HG03378 (cell line): ENCODE measurements around the gene MLXIPL.
"Not testable (repeated sequence)": the region's sequence is repeated elsewhere in the genome, so short reads cannot be mapped to it uniquely, and the experiment has no call there.

Experiments
- ATAC-seq: cut with Tn5 transposase; IDR thresholded peaks from one replicate; pipeline ENCODE4 v1.9.1; 2021; ENCODE audit warnings: mild to moderate bottlenecking, moderate library complexity; ENCODE audit not compliant: unreplicated experiment

MLXIPL gene

DNA sequence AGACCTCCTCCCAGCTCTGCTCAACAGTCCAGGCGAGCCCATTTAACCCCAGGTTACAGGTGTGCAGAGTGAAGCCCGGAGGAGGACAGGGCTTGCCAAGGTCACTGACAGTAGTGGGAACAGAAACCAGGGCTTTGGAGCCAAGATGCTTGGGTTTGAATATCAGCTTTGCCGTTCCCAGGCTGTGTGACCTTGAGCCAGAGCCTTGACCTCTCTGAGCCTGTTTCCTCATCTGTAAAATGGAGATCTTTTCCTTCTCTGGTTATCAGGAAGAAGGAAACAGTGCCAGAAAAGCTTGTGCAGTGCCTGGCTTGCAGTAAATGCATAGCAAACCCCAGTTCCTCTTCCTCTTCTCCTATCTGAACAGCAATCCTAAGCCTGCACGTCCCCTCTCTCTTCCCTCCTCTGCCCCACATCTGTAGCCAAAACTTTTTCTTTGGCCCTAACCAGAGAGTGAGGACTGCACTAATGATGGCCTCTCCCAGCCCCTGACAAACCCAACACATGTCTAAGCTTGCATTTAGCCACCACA is 21.4 kb upstream of the MLXIPL start:
- no peak for ATAC-seq

DNA sequence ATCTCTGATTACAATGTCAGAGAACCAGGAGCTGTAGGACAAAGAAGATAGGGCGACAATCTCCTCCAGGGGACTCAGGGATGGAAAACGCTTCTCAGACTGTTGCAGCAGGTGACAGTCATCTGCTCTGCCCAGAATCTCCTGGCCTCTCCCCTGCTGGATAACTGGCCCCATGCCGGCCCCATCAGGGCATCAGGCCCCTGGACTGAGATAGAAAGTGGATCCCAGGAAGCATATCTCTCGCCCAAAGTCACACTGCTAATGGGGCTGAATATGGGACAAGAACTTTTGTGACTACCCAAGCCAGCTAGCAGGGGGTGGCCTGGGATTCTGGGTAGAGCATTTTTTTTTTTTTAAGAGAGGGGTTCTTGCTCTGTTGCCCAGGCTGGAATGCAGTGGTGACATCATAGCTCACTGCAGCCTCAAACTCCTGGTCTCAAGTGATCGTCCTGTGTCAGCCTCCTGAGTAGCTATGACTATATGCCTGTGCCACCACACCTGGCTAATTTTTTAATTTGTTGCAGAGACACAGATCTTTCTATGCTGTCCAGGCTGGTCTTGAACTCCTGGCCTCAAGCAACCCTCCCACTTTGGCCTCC is 20.5 kb upstream of the MLXIPL start:
- no peak for ATAC-seq

DNA sequence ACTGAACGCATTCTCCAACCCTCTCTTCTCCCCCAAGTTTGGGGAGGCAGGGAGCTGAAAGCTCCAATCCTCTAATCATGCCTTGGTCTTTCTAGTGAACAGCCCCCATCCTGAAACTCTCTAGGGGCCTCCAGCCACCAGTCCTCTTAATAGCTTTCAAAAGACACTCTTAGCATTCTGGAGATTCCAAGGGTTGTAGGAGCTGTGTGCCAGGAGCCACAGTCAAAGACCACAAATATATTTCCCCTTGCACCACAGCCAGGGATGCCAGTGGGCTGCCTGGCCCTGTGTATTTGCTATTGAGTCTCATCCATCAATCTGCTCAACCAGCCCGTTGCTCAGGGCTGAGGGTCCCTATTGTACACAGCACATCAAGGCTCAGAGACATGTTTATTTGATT is 18.5 kb upstream of the MLXIPL start:
- no peak for ATAC-seq

DNA sequence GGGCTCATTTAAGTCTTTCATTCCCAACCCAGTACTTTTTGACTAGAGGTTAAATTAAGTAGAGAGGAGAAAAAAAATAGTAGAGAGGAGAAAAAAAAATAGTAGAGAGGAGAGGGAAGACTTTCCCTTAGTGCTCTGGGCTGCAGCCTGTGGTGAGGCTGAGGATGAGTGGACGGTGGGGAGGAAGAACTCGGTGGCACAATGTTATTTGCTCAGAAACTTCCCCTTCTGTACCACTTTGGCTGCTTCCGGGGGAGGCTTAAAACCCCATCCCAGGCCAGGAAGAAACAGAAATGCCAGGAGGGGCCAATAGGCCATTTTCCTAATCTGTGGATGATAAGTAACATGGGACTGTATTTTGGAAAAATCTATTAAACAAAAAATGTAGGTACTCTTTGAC is 14.6 kb upstream of the MLXIPL start:
- ATAC-seq = no peak

DNA sequence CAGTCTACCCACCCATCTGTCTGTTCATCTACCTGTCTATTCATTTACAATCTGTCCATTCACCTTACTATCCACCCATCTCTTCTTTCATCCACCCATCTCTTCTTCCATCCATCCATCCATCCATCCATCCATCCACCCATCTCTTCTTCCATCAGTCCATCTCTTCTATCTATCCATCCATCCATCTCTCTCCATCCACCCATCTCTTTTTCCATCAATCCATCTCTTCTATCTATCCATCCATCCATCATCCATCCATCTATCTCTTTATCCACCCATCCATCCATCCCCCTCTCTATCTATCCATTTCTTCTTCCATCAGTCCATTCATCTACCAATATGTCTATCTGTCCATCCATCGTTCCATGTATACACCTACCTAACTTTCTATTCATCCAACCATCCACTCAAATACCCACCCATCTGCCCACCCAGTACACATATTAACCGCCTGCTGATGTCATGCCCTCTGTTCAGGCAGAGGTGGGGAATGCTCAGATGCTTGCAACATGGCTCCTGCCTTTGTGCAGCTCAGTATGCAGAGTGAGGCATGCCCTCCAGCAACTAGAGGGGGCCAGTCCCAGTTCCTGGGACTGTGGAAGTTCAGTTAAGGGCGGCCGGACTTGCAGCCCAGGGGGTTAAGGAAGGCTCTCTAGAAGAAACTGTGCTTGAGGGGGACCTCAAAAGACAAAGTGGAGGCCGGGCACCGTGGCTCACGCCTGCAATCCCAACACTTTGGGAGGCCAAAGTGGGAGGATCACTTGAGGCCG is 11.3 kb upstream of the MLXIPL start:
- no peak for ATAC-seq

DNA sequence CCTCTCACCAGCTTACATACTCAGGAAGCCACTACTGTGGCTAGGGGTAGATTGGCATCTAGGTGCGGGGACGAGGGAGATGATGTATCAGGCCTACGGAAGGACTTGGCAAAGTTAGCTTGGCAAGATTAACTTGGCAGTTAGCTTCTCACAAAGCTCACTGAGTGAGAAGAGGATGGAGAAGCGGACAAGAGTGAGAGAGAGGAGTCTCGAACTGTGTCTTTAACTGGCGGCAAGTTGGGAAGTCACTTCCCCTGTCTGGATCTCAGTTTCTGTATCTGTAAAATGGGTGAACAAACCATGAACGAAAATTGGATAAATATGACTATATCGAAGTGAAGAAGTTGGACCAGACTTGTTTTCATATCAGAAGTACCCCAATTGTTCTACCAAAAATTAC is 9.5 kb upstream of the MLXIPL start:
- ATAC-seq = no peak

DNA sequence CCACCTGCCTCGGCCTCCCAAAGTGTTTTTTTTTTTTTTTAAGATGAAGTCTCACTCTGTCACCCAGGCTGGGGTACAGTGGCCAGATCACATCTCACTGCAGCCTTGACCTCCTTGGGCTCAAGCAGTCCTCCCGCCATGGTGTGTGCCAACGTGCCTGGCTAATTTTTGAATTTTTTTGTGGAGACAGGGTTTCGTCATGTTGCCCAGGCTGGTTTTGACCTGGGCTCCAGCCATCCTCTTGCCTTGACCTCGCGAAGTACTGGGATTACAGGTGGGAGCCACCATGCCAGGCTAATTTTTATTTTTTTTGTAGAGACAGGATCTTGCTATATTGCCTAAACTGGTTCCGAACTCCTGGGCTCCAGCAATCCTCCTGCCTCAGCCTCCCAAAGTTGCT is 9.0 kb upstream of the MLXIPL start:
- ATAC-seq = no peak

DNA sequence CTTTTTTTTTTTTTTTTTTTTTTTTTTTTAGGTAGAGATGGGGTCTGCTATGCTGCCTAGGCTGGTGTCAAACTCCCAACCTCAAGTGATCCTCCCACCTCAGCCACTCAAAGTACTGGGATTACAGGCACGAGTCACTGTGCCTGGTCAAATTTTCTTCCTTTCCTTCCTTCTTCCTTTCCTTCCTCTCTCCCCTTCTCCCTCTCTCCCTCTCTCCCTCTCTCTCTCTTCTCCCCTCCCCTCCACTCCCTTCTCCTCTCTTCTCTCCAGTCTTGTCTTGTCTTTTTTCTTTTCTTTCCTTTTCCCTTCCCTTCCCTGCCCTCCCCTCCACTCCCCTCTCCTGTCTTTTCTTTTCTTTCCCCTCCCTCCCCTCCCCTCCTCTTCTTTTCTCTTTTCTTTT is 7.2 kb upstream of the MLXIPL start:
- ATAC-seq = no peak

DNA sequence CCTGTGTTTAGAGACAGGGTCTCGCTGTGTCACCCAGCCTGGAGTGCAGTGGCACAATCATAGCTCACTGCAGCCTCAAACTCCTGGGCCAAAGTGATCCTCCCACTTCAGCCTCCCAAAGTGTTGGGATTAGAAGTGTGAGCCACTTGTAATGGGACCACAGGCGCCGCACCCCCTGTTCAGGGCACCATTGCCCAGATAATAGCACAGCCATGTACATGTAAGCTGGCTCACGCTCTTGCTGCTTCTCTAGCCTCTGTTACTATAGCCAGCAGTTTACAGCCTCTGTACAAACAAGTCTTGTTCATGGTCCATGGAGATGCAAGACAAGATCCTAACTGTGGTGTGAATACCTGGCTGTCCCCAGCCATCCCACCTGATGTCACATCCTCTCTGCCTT is 4.2 kb upstream of the MLXIPL start:
- no peak for ATAC-seq

DNA sequence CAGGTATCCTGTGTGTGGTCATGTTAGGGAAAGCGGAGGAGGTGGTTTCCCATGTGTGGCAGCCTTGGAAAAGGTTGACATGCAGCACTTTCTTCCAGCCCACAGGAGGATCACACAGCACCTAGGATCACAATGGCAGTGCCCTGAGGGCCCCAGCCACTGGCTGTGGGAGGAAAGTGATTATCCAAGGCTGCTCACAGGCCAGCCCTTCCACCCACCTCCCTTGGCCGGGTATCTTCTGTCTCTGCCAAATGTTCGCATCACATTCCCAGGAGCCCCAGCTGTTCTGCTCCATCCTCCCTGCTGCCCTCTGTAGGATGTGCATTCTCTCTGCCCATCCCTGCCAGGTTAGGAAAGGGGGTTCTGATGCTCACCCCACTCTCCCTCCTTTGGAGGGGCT is 2.5 kb upstream of the MLXIPL start:
- ATAC-seq = no peak

DNA sequence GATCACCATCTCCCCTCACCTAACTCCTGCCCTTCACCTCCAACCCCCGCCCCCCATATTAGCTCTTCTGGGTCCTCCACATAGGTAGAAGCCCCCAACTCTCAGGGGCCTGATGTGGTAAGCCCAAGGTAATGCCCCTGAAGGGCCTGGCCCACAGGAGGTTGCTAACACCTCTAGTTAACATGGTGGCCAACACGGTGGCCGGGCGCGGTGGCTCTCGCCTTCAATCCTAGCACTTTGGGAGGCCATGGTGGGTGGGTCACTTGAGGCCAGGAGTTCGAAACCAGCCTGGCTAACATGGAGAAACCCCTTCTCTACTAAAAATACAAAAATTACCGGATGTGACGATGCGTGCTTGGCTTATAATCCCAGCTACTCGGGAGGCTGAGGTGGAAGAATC is 954 bp upstream of the MLXIPL start:
- ATAC-seq = no peak

DNA sequence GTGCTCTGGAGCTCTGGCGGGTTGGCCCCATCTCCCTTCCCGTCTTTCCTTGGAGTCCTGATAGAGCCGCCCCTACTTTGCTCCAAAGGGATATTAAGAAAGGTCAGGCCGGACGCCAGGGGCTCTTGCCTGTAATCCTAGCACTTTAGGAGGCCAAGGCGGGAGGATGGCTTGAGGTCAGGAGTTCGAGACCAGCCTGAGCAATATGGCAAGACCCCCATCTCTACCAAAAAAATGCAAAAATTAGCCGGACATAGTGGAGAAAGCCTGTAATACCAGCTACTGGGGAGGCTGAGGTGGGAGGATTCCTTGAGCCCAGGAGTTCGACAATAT is 313 bp upstream of the MLXIPL start:
- ATAC-seq = no peak

DNA sequence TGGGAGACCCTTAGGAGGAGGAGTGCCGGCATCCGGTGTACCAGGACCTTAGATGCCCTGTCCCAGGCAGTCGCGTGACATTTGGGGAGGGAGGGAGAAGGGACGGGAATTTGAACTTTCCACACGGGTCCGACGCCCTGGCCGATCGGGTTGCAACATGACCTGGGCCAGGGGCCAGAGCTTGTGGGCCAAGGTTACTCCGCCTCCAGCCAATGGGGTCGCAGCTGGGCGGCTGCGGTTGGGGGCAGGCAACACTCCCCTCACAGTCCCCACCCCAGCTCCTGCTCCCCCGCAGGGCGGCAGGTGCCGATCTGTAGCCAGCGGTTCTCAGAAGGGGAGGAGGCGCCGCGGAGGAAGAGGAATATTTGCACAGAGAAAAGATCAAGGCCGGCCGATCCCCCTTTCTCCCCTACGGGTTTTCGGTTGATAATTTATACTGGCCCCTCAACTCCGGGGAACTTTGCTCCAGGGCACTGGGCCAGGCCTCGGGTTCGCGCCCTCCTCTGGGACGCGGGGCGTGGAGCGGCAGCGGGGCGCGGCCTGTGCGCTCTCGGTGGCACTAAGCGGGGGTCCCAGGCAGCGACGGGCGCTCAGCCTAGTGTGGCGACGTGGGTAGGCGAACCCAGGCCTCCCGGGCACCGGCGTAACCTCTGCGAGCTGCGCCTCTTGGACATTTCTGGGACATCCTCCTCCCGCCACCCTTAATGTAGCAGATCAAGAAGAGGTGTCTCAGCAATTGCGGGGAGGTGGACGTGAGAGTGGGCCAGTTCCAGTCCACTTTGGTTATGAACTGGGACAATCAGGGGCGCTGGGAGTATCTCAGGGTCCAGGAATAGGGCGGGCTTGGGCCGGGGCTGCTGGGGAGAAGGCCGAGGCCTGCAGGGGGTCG is 1.2 kb downstream of the MLXIPL start:
- ATAC-seq = no peak

DNA sequence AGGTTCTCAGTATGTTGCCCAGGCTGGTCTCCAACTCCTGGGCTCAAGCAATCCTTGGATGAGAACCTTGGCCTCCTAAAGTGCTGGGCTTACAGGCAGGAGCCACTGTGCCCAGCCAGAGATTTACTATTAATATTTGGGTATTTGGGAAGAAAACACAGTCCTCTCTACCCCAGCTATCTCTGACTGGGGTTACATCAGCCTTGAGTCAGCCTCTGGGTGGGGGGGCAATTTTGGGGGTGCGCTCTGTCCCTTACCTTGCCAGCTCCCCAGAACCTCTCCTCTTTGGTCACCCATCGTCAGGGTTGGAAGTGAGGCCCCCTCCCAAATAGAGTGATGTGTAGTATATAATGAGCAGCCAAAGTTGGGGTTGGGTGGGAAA is 1.8 kb downstream of the MLXIPL start:
- ATAC-seq = no peak

DNA sequence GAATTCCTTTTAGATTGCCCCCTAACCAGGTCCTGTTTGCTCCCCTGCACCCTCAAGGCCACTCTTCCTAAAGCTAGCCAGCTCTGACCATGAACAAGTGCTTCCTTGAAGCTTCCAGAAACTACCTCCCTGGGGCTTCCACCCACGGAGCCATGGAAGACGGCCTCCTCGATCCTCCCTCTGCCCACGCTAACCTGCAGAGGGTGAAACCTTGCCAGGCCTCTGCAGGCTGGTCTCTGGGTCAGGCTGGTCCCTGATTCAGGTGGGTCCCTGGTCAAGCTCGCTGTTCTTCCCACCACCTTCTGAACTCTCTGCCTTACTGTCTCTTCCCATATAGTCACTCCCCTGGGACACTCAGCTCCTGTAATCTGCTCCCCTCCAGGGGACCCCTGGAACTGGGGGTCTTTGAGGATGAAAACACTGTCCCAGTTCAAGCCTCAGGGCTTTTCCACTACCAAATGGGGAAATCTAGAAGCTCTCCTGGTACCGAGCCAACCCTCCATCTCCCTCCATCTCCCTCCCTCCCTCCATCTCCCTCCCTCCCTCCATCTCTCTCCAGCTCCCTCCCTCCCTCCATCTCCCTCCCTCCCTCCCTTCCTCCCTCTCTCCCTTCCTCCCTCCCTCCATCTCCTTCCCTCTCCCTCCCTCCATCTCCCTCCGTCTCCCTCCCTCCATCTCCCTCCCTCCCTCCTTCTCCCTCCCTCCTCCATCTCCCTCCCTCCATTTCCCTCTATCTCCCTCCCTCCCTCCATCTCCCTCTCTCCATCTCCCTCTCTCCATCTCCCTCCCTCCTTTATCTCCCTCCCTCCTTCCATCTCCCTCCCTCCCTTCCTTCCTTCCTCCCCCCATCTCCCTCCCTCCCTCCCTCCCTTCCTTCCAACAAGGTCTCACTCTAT is 2.9 kb downstream of the MLXIPL start:
- no peak for ATAC-seq

DNA sequence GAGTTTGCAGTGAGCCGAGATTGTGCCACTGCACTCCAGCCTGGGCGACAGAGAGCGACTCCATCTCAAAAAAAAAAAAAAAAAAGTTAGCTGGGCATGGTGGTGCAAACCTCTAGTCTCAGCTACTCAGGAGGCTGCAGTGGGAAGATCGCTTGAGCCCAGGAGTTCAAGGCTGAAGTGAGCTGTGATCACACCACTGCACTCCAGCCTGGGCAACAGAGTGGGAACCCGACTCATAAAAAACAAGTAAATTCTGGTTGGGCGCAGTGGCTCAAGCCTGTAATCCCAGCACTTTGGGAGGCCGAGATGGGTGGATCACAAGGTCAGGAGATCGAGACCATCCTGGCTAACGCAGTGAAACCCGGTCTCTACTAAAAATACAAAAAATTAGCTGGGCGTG is 4.9 kb downstream of the MLXIPL start:
- ATAC-seq = not testable (repeated sequence)

DNA sequence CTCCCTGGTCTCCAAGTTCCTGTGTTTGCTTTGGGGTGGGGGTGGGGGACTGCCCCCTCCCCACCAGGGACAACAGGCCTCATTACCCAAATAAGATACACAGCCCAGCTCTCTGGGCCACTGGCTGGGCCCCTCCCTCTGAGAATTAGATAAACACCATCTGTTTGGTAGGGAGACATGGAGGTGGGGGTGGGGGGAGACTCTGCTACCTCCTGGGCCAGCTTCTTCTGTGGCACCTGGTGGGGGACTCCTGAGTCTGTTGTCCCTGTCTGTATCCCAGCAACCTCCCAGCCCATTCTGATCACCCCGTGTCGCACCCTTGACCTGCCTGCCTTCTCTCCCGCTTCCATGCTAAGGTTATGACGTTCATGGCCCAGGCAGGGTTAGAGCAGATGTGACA is 5.8 kb downstream of the MLXIPL start:
- ATAC-seq = no peak

DNA sequence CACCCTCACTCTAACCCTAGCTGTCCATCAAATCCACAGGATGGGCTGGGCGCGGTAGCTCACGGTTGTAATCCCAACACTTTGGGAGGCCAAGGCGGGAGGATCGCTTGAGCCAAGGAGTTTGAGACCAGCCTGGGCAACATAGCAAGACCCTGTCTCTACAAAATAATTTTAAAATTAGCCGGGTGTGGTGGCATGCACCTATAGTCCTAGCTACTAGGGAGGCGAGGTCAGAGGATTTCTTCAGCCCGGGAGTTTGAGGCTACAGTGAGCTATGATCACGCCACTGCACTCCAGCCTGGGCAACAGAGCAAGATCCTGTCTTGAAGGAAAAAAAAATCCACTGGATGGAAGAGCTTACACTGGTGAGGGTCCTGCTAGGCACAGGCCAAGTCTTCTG is 6.8 kb downstream of the MLXIPL start:
- ATAC-seq = not testable (repeated sequence)

DNA sequence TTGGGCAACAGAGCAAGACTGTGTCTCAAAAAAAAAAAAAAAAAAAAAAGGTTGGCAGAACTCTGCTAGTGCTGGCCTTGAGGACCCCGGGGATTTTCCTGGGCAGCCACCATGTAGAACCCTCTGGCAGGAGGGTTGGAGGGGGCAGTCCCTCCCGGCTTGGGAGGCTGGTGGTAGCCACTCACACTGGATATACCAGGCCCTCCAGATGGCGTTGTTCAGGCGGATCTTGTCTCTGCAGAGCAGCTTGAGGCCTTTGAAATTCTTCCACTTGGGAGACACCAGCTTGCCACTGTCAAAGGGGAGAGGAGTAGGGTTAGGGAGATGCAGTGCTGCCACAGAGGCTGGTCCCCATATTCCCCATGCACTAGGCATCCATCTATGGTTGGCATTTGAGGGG is 8.4 kb downstream of the MLXIPL start:
- no peak for ATAC-seq

DNA sequence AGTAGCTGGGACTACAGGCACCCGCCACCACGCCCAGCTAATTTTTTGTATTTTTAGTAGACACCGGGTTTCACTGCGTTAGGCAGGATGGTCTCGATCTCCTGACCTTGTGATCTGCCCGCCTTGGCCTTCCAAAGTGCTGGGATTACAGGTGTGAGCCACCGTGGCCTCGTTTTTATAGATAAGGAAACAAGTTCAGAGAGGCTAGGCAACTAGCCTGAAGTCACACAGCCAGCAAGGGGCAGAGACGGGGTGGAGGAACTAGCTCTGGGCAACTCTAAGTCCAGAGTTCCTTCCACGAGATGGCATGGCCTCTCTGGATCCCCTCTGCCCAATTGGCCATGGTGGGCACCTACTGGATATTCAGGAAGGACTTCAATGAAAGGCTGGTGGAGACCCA is 9.4 kb downstream of the MLXIPL start:
- not testable (repeated sequence) for ATAC-seq
